NCI-H187 (cell line): ENCODE measurements around the gene ARMS2.

ENCODE experiments used
- DNase-seq, 2 experiments: peaks; one replicate each; lab custom pipeline; 2025; lab: John Stamatoyannopoulos, UW

ARMS2 gene

GRCh38 chr10:122494833-122495232 is 40.4 kb downstream of the ARMS2 start:
- no peak for DNase-seq

GRCh38 chr10:122495406-122496340 is 41.2 kb downstream of the ARMS2 start:
- no peak for DNase-seq

- no peak for DNase-seq
These were observed 42.8 kb downstream of the ARMS2 start for GRCh38 chr10:122497241-122497640.

GRCh38 chr10:122498521-122498920 is 44.1 kb downstream of the ARMS2 start:
- DNase-seq: no peak

GRCh38 chr10:122499012-122499411 is 44.6 kb downstream of the ARMS2 start:
- no peak for DNase-seq

GRCh38 chr10:122499491-122499941 is 45.1 kb downstream of the ARMS2 start:
- no peak for DNase-seq

GRCh38 chr10:122500194-122500593 is 45.7 kb downstream of the ARMS2 start:
- DNase-seq: no peak

GRCh38 chr10:122500726-122501125 is 46.3 kb downstream of the ARMS2 start:
- no peak for DNase-seq

GRCh38 chr10:122503012-122503411 is 48.6 kb downstream of the ARMS2 start:
- DNase-seq: no peak

- DNase-seq: no peak
These were observed 49.6 kb downstream of the ARMS2 start for GRCh38 chr10:122503886-122504609.

GRCh38 chr10:122504610-122504950 is 50.1 kb downstream of the ARMS2 start:
- DNase-seq: no peak

GRCh38 chr10:122505011-122505410 is 50.6 kb downstream of the ARMS2 start:
- no peak for DNase-seq

- DNase-seq: no peak
These were observed 51.6 kb downstream of the ARMS2 start for GRCh38 chr10:122505885-122506645.
